GM12878 (cell line): ENCODE data around the gene SYNDIG1. TPM values are rescaled to one million over a fixed set of nuclear protein-coding genes. Genes with fewer than 3 reads are reported as not detected.

Experiments used
- ATAC-seq: fragments of 200-7000 bp; cut with Tn5 transposase; 3 replicates; pipeline ENCODE4 v1.9.1; 2020; ENCODE audit warnings: mild to moderate bottlenecking, moderate library complexity
- BruUV-seq: library from RNA; stranded (reverse); fragments of 400-500 nt; replicated peaks from 2 replicates; lab custom pipeline; 2021; lab: Mats Ljungman, UMichigan
- CTCF ChIA-PET: fragments of 300-600 bp; sonication (Branson Sonifier 250); formaldehyde crosslinking; extraction: SDS; loops from one replicate; lab custom pipeline; 2021; ENCODE audit warnings: inconsistent platforms; lab: Yijun Ruan, JAX
- POLR2A ChIA-PET: fragments of 350-600 bp; formaldehyde crosslinking; extraction: SDS; loops from one replicate; lab custom pipeline; 2021; ENCODE audit warnings: inconsistent platforms; lab: Charles Lee
- RAD21 ChIA-PET: fragments of 300-600 bp; sonication (Branson Sonifier 250); formaldehyde crosslinking; loops from one replicate; lab custom pipeline; 2023; ENCODE audit warnings: antibody characterized with exemption; ENCODE audit not compliant: unreplicated experiment; lab: Charles Lee
- SMC1A ChIA-PET: fragments of 300-600 bp; sonication (Branson Sonifier 250); formaldehyde crosslinking; loops from one replicate; lab custom pipeline; 2023; ENCODE audit not compliant: unreplicated experiment, uncharacterized antibody; lab: Charles Lee
- DNase-seq: peaks from one replicate; pipeline ENCODE4 v3.0.0-alpha.2; 2011; ENCODE audit warnings: low read depth, low spot score
- FAIRE-seq: peaks from 3 replicates; lab custom pipeline; 2011; peaks lifted over from hg19 to GRCh38; lab: Jason Lieb, UNC
- H2AFZ ChIP-seq: 2 replicates; pipeline ENCODE4 v1.6.0; 2011; ENCODE audit warnings: low read depth, low read length, control low read depth; ENCODE audit not compliant: control insufficient read depth
- H3K27ac ChIP-seq: 2 replicates; pipeline ENCODE4 v1.5.1; 2011; ENCODE audit warnings: control low read depth; ENCODE audit not compliant: control insufficient read depth, insufficient read depth
- H3K27me3 ChIP-seq, 2 experiments: replicated peaks in 1 of 2; 2 replicates each; pipeline versions ENCODE4 v1.6.0 to v1.6.1; 2011; ENCODE audit warnings: low read length in 1 of 2; ENCODE audit not compliant: control insufficient read depth in 2 of 2, insufficient read depth in 2 of 2
- H3K36me3 ChIP-seq, 2 experiments: 2 replicates each; pipeline ENCODE4 v1.5.1; 2011; ENCODE audit warnings: low read length in 1 of 2; ENCODE audit not compliant: control insufficient read depth in 2 of 2, insufficient read depth in 2 of 2
- H3K4me1 ChIP-seq: 2 replicates; pipeline ENCODE4 v1.6.1; 2011; ENCODE audit warnings: mild to moderate bottlenecking, low read length, moderate library complexity, mixed read lengths; ENCODE audit not compliant: control insufficient read depth, insufficient read depth
- H3K4me2 ChIP-seq: 2 replicates; pipeline ENCODE4 v1.6.0; 2011; ENCODE audit warnings: control low read depth; ENCODE audit not compliant: control insufficient read depth, insufficient read depth
- H3K4me3 ChIP-seq: fragments of 200-600 bp; sonication (generic); 2 replicates; pipeline ENCODE4 v1.5.1; 2016
- H3K79me2 ChIP-seq: 2 replicates; pipeline ENCODE4 v1.6.0; 2011; ENCODE audit warnings: low read length; ENCODE audit not compliant: control insufficient read depth, insufficient read depth
- H3K9ac ChIP-seq: 2 replicates; pipeline ENCODE4 v1.8.0; 2011; ENCODE audit warnings: low read length, control low read depth, mixed read lengths; ENCODE audit not compliant: control insufficient read depth, insufficient read depth
- H3K9me3 ChIP-seq: replicated peaks from 3 replicates; pipeline ENCODE4 v1.5.1; 2011; ENCODE audit warnings: mild to moderate bottlenecking, low read length; ENCODE audit not compliant: control insufficient read depth, insufficient read depth
- H4K20me1 ChIP-seq: 2 replicates; pipeline ENCODE4 v1.6.0; 2011; ENCODE audit not compliant: control insufficient read depth, insufficient read depth
- EGR1 ChIP-seq, 2 experiments: IDR thresholded peaks; 1 replicate in 1 of 2; 2 replicates in 1 of 2; pipeline ENCODE4 v1.6.1; 2011 to 2012; ENCODE audit warnings: low read depth in 2 of 2, low read length in 2 of 2, borderline replicate concordance in 1 of 2, mild to moderate bottlenecking in 1 of 2, moderate library complexity in 1 of 2
- HDAC2 ChIP-seq: fragments of 200-600 bp; sonication (generic); IDR thresholded peaks from 2 replicates; pipeline ENCODE4 v1.6.1; 2017
- MEF2A ChIP-seq: IDR thresholded peaks from 2 replicates; pipeline ENCODE4 v1.6.1; 2011; ENCODE audit warnings: low read depth, mild to moderate bottlenecking, low read length, moderate library complexity; ENCODE audit not compliant: insufficient read depth
- MEF2B ChIP-seq: fragments of 450-650 bp; IDR thresholded peaks from 2 replicates; pipeline ENCODE4 v1.6.1; 2018; ENCODE audit warnings: mild to moderate bottlenecking, moderate library complexity; ENCODE audit not compliant: partially characterized antibody, poor library complexity, severe bottlenecking
- SP1 ChIP-seq: IDR thresholded peaks from one replicate; pipeline ENCODE4 v1.6.1; 2011; ENCODE audit warnings: low read depth, low read length
- ZNF592 ChIP-seq: fragments of 450-650 bp; IDR thresholded peaks from 2 replicates; pipeline ENCODE4 v1.6.1; 2017; ENCODE audit warnings: mild to moderate bottlenecking, moderate library complexity
- WGBS: methylation state at CpG from one replicate; pipeline ENCODE4 v1.1.6; 2016; ENCODE audit warnings: low lambda C conversion rate; ENCODE audit not compliant: insufficient replicate concordance, insufficient coverage; ENCODE audit errors: missing lambda C conversion rate; 5-methylcytosine and 5-hydroxymethylcytosine counted together
- in situ Hi-C: fragments of 300-500 bp; cut with MboI; formaldehyde crosslinking; loops from 9 replicates; pipeline ENCODE4 v1.14.3; 2018; ENCODE audit warnings: mixed read lengths
- intact Hi-C: fragments of 100-400 bp; cut with micrococcal nuclease; formaldehyde crosslinking; loops from one replicate; pipeline ENCODE4 v1.14.2; 2022; ENCODE audit not compliant: unreplicated experiment
- polyA plus RNA-seq, 11 experiments: library from polyadenylated mRNA; depleted of rRNA in 4 of 11; unstranded in 6 of 11; stranded (reverse) in 5 of 11; fragments of >200 nt; fragmentation: Nextera tagmentation in 4 of 11; fragmentation: Illumina TruSeq in 1 of 11; extraction: Ambion mirVana in 4 of 11; extraction: Trizol in 1 of 11; gene quantifications; 1 replicate in 1 of 11; 2 replicates in 10 of 11; pipeline versions ENCODE4 v1.2.1 to v1.2.3, GENCODE V29; 2011 to 2016; ENCODE audit warnings: inconsistent platforms in 2 of 11, missing spikeins in 2 of 11, low read depth in 1 of 11
- total RNA-seq, 4 experiments: library from RNA; depleted of rRNA in 3 of 4; stranded (reverse); fragments of >200 nt in 3 of 4; fragmentation: Illumina TruSeq in 1 of 4; extraction: Trizol in 1 of 4; gene quantifications; 2 replicates each; pipeline versions ENCODE4 v1.2.1 to v1.2.3, GENCODE V29; 2013 to 2021
- TF ChIP-seq, protein P1 (sequence below): fragments of 450-650 bp; IDR thresholded peaks from 2 replicates; pipeline ENCODE4 v1.6.1; 2016; ENCODE audit warnings: mild to moderate bottlenecking, moderate library complexity, borderline replicate concordance

The SYNDIG1 gene
- total and polyA plus RNA-seq, 10 of the 15 experiments (the other 5 are each of a cell fraction or from before 2014, with no cell fraction given): not detected

DNA sequence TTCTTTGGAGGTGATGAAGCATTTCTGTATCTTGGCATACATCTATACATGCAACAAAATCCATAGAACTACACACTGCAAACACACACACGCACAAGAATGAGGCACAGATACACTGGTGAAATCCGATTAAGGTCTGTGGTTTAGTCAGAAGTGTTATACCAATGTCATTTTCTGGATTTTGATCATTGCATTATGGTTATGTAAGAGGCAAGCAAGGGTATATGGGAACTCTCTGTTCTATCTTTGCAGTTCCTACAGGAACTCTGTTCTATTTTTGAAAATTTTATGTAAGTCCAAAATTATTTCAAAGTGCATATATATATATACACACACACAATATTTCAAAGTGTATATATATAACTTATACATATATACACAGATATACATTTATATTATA lies 101.7 kb downstream of the SYNDIG1 start:
- Histone ChIP-seq H3K9ac (no peak overlapping the region), H2AFZ (no peak overlapping the region), H3K9me3 (no peaks in the 10 kb centered on the region), H3K79me2 (no peaks in the 10 kb centered on the region), H3K4me3 (no peak overlapping the region), H3K4me2 (no peak overlapping the region), H4K20me1 (no peaks in the 10 kb centered on the region), H3K27ac (no peak overlapping the region)
- no peak for DNase-seq
- POLR2A ChIA-PET: no interaction called here
- no peak for FAIRE-seq
- in situ Hi-C loops: no loop called here
- SMC1A ChIA-PET: no interaction called here
- WGBS: 0% methylated on average over 2 of the region's 2 CpGs
- no peak for TF ChIP-seq MEF2B
- no peak for TF ChIP-seq HDAC2
- TF ChIP-seq SP1: no peak
- TF ChIP-seq EGR1 (IDR thresholded peaks at IDR 0.05; ENCODE audit: borderline replicate concordance in 1 of 2, low read depth in 2 of 2, low read length in 2 of 2): no peak
- no peak for TF ChIP-seq ZNF592
- TF ChIP-seq MEF2A: no peak
- TF ChIP-seq, protein P1, sequence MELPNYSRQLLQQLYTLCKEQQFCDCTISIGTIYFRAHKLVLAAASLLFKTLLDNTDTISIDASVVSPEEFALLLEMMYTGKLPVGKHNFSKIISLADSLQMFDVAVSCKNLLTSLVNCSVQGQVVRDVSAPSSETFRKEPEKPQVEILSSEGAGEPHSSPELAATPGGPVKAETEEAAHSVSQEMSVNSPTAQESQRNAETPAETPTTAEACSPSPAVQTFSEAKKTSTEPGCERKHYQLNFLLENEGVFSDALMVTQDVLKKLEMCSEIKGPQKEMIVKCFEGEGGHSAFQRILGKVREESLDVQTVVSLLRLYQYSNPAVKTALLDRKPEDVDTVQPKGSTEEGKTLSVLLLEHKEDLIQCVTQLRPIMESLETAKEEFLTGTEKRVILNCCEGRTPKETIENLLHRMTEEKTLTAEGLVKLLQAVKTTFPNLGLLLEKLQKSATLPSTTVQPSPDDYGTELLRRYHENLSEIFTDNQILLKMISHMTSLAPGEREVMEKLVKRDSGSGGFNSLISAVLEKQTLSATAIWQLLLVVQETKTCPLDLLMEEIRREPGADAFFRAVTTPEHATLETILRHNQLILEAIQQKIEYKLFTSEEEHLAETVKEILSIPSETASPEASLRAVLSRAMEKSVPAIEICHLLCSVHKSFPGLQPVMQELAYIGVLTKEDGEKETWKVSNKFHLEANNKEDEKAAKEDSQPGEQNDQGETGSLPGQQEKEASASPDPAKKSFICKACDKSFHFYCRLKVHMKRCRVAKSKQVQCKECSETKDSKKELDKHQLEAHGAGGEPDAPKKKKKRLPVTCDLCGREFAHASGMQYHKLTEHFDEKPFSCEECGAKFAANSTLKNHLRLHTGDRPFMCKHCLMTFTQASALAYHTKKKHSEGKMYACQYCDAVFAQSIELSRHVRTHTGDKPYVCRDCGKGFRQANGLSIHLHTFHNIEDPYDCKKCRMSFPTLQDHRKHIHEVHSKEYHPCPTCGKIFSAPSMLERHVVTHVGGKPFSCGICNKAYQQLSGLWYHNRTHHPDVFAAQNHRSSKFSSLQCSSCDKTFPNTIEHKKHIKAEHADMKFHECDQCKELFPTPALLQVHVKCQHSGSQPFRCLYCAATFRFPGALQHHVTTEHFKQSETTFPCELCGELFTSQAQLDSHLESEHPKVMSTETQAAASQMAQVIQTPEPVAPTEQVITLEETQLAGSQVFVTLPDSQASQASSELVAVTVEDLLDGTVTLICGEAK: no peak
- TF ChIP-seq, all 136 proteins: peak for 0
- no peak for ATAC-seq
- no TSS peak for BruUV-seq
- no peaks in the 10 kb centered on the region for H3K27me3 ChIP-seq
- ChIA-PET CTCF (no interaction called here), RAD21 (no interaction called here)
- no peaks in the 10 kb centered on the region for H3K4me1 ChIP-seq
- intact Hi-C loops: no loop called here
- no peaks in the 10 kb centered on the region for H3K36me3 ChIP-seq
